Astrocyte (in vitro differentiated cells and primary cell): ENCODE measurements around the gene SUMF1. TPM values are rescaled to one million over a fixed set of nuclear protein-coding genes. Genes with fewer than 3 reads are reported as not detected.

ENCODE experiments used
- DNase-seq: peaks from one replicate; pipeline ENCODE4 v3.0.0-alpha.2; 2010; ENCODE audit warnings: low read depth
- FAIRE-seq: peaks from 2 replicates; lab custom pipeline; 2011; peaks lifted over from hg19 to GRCh38; lab: Jason Lieb, UNC
- H2AFZ ChIP-seq: 2 replicates; pipeline ENCODE4 v1.6.0; 2012; ENCODE audit warnings: low read depth, low read length, inconsistent platforms
- H3K27ac ChIP-seq: 2 replicates; pipeline ENCODE4 v1.5.1; 2011; ENCODE audit warnings: low read depth, low read length, inconsistent platforms
- H3K27me3 ChIP-seq: 2 replicates; pipeline ENCODE4 v1.6.0; 2011; ENCODE audit warnings: low read length, inconsistent platforms; ENCODE audit not compliant: insufficient read depth
- H3K36me3 ChIP-seq: 2 replicates; pipeline ENCODE4 v1.5.1; 2011; ENCODE audit warnings: low read length, inconsistent platforms; ENCODE audit not compliant: insufficient read depth
- H3K4me1 ChIP-seq: 2 replicates; pipeline ENCODE4 v1.5.1; 2011; ENCODE audit warnings: low read length, inconsistent platforms; ENCODE audit not compliant: insufficient read depth
- H3K4me2 ChIP-seq: 2 replicates; pipeline ENCODE4 v1.6.0; 2012; ENCODE audit warnings: low read length, inconsistent platforms
- H3K4me3 ChIP-seq: 2 replicates; pipeline ENCODE4 v1.5.1; 2011; ENCODE audit warnings: low read depth, mild to moderate bottlenecking, low read length, inconsistent platforms; ENCODE audit not compliant: insufficient read depth
- H3K79me2 ChIP-seq: 2 replicates; pipeline ENCODE4 v1.6.0; 2012; ENCODE audit warnings: mild to moderate bottlenecking, low read length, inconsistent platforms; ENCODE audit not compliant: insufficient read depth
- H3K9ac ChIP-seq: 2 replicates; pipeline ENCODE4 v1.6.0; 2012; ENCODE audit warnings: mild to moderate bottlenecking, low read length, inconsistent platforms
- H3K9me3 ChIP-seq: 2 replicates; pipeline ENCODE4 v1.5.1; 2012; ENCODE audit warnings: low read depth, mild to moderate bottlenecking, low read length, inconsistent platforms; ENCODE audit not compliant: insufficient read depth
- H4K20me1 ChIP-seq: 2 replicates; pipeline ENCODE4 v1.6.0; 2012; ENCODE audit warnings: low read length, inconsistent platforms; ENCODE audit not compliant: insufficient read depth
- H3K27ac Mint-ChIP-seq: one replicate; pipeline ENCODE4 v1.8.0; 2021; ENCODE audit warnings: mild to moderate bottlenecking, mixed read lengths; ENCODE audit not compliant: unreplicated experiment
- H3K27me3 Mint-ChIP-seq: one replicate; pipeline ENCODE4 v1.8.0; 2021; ENCODE audit warnings: low read depth, mixed read lengths; ENCODE audit not compliant: unreplicated experiment
- H3K36me3 Mint-ChIP-seq: one replicate; pipeline ENCODE4 v1.8.0; 2021; ENCODE audit warnings: low read depth, mixed read lengths; ENCODE audit not compliant: unreplicated experiment
- H3K4me1 Mint-ChIP-seq: one replicate; pipeline ENCODE4 v1.8.0; 2021; ENCODE audit warnings: low read depth, mixed read lengths; ENCODE audit not compliant: unreplicated experiment
- H3K4me3 Mint-ChIP-seq: one replicate; pipeline ENCODE4 v1.8.0; 2021; ENCODE audit warnings: mild to moderate bottlenecking, moderate library complexity, mixed read lengths; ENCODE audit not compliant: unreplicated experiment
- H3K9me3 Mint-ChIP-seq: one replicate; pipeline ENCODE4 v1.8.0; 2021; ENCODE audit warnings: mild to moderate bottlenecking, mixed read lengths; ENCODE audit not compliant: unreplicated experiment
- CTCF ChIP-seq: IDR thresholded peaks from 2 replicates; pipeline ENCODE4 v1.5.1; 2011; ENCODE audit warnings: low read depth, mild to moderate bottlenecking, inconsistent platforms, low read length, moderate library complexity; ENCODE audit not compliant: insufficient read depth
- EZH2 ChIP-seq: IDR thresholded peaks from 2 replicates; pipeline ENCODE4 v1.6.1; 2012; ENCODE audit warnings: mild to moderate bottlenecking, low read length, inconsistent platforms; ENCODE audit not compliant: insufficient read depth
- total RNA-seq: library from RNA; stranded (reverse); gene quantifications from 2 replicates; pipeline ENCODE4 v1.2.1, GENCODE V29; 2021

SUMF1 gene
- total RNA-seq, 1 donor from 2014 or later: 17.4 TPM

GRCh38 chr3:4417449-4417848, 49.6 kb downstream of the SUMF1 start:
- no peak overlapping the region for H3K9ac ChIP-seq
- Mint-ChIP-seq H3K36me3 (no peaks in the 10 kb centered on the region), H3K4me1 (peaks cover 8% of the 10 kb centered on the region), H3K27ac (no peak overlapping the region), H3K9me3 (no peaks in the 10 kb centered on the region), H3K27me3 (no peaks in the 10 kb centered on the region), H3K4me3 (no peak overlapping the region)
- H4K20me1 ChIP-seq: no peaks in the 10 kb centered on the region
- H3K79me2 ChIP-seq: no peaks in the 10 kb centered on the region
- no peaks in the 10 kb centered on the region for H3K9me3 ChIP-seq
- H3K36me3 ChIP-seq: no peaks in the 10 kb centered on the region
- DNase-seq (peak; percentile 65), FAIRE-seq (no peak)
- no peak overlapping the region for H2AFZ ChIP-seq
- H3K4me2 ChIP-seq: peak overlapping the region; percentile 44
- H3K27me3 ChIP-seq: no peaks in the 10 kb centered on the region
- H3K4me3 ChIP-seq: no peak overlapping the region
- peaks cover 15% of the 10 kb centered on the region for H3K4me1 ChIP-seq
- TF ChIP-seq EZH2: no peak
- no peak for TF ChIP-seq CTCF
- H3K27ac ChIP-seq: peak overlapping the region; percentile 52

- H3K36me3 Mint-ChIP-seq: no peaks in the 10 kb centered on the region
- Histone ChIP-seq H3K4me1 (peaks cover 15% of the 10 kb centered on the region), H2AFZ (no peak overlapping the region), H3K4me2 (peak overlapping the region; percentile 44), H3K9me3 (no peaks in the 10 kb centered on the region), H3K4me3 (no peak overlapping the region), H3K27ac (peak overlapping the region; percentile 52), H3K79me2 (no peaks in the 10 kb centered on the region), H4K20me1 (no peaks in the 10 kb centered on the region), H3K36me3 (no peaks in the 10 kb centered on the region), H3K27me3 (no peaks in the 10 kb centered on the region), H3K9ac (no peak overlapping the region)
- H3K4me1 Mint-ChIP-seq: peaks cover 8% of the 10 kb centered on the region
- DNase-seq: peak; percentile 87
- TF ChIP-seq EZH2: no peak
- no peak for TF ChIP-seq CTCF
- no peak overlapping the region for H3K4me3 Mint-ChIP-seq
- no peak overlapping the region for H3K27ac Mint-ChIP-seq
- peak; percentile 20 for FAIRE-seq
- H3K27me3 Mint-ChIP-seq: no peaks in the 10 kb centered on the region
- no peaks in the 10 kb centered on the region for H3K9me3 Mint-ChIP-seq
These were observed 50.1 kb downstream of the SUMF1 start for GRCh38 chr3:4416961-4417360.

- peaks cover 8% of the 10 kb centered on the region for H3K4me1 Mint-ChIP-seq
- H3K27ac ChIP-seq: peak overlapping the region; percentile 52
- no peaks in the 10 kb centered on the region for H3K9me3 Mint-ChIP-seq
These were observed 50.6 kb downstream of the SUMF1 start for GRCh38 chr3:4416427-4416945.

More at GRCh38 chr3:4416427-4416945, 50.6 kb downstream of the SUMF1 start:
- TF ChIP-seq EZH2 (no peak), CTCF (no peak)
- DNase-seq (no peak), FAIRE-seq (no peak)
- Histone ChIP-seq H3K27me3 (no peaks in the 10 kb centered on the region), H3K9ac (no peak overlapping the region), H3K4me2 (peak overlapping the region; percentile 44), H3K79me2 (no peaks in the 10 kb centered on the region), H3K4me3 (no peak overlapping the region), H3K36me3 (no peaks in the 10 kb centered on the region), H3K4me1 (peaks cover 15% of the 10 kb centered on the region), H2AFZ (no peak overlapping the region), H4K20me1 (no peaks in the 10 kb centered on the region), H3K9me3 (no peaks in the 10 kb centered on the region)
- Mint-ChIP-seq H3K27me3 (no peaks in the 10 kb centered on the region), H3K36me3 (no peaks in the 10 kb centered on the region), H3K4me3 (no peak overlapping the region), H3K27ac (no peak overlapping the region)
